ENCODE data around the gene RADIL.

Gene RADIL

DNA sequence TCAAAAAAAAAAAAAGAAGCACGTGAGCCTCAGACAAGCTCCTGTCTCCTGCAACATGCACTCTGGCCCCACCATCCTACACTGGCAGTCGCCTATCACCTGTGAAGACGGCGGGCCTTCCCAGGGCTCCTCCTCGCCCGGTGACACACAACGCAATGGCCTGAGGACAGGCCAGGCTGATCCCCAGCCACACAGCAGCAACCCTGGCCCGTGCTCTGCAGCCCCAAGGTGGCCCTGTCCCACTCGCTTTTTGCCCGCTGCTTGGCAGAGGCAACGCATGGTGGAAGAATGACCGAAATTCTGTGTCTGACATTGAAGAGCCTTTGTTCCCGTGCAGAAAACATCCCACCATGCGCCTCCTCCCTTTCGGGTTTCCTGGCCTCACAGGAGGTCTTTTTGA lies 8.1 kb downstream of the RADIL start:
- H3K4me3 ChIP-seq (replicated peaks in 1 of 2; ENCODE audit: low read depth in 2 of 2, low read length in 2 of 2) = no peak overlapping the region
- TF ChIP-seq, protein P1, sequence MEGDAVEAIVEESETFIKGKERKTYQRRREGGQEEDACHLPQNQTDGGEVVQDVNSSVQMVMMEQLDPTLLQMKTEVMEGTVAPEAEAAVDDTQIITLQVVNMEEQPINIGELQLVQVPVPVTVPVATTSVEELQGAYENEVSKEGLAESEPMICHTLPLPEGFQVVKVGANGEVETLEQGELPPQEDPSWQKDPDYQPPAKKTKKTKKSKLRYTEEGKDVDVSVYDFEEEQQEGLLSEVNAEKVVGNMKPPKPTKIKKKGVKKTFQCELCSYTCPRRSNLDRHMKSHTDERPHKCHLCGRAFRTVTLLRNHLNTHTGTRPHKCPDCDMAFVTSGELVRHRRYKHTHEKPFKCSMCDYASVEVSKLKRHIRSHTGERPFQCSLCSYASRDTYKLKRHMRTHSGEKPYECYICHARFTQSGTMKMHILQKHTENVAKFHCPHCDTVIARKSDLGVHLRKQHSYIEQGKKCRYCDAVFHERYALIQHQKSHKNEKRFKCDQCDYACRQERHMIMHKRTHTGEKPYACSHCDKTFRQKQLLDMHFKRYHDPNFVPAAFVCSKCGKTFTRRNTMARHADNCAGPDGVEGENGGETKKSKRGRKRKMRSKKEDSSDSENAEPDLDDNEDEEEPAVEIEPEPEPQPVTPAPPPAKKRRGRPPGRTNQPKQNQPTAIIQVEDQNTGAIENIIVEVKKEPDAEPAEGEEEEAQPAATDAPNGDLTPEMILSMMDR (IDR thresholded peaks at IDR 0.05; ENCODE audit: low read depth, low read length) = no peak
- no peak for DNase-seq (ENCODE audit: low read depth in 2 of 2)

DNA sequence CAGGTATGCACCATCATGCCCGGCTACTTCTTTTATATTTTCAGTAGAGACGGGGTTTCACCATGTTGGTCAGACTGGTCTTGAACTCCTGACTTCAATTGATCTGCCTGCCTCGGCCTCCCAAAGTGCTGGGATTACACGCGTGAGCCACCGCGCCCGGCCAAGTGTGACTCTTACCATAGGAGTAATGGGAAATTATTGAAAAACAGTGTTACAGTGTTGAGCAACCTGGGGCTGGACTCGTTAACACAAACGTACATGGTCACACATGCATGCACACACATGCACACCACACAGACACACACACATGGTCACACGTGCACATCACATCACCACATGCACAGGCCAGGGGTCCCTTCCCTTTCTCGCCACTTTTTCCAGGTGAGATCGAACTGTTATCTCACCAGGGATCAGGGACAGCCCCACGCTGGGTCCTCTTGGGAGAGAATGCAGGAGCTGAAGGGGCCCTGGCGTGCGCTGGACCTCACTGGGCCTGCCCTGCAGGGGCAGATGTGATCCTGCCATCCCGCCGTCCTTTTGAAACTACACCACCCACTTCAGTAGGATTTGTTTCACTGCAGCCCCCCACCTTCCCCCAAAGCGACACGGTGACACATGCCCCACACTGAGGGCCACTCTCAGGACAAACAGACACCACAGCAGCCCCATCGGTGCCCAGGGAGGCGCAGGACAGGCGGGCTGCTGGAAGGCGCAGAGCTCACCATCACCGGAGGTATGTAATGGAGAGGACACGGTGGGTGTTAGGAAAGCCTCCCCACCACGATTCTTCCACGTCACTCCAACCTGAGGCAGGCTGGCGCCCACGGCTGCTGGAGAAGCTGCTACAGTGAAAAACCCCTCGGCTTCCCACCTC lies 10.2 kb downstream of the RADIL start:
- TF ChIP-seq, protein P1 (IDR thresholded peaks at IDR 0.05; ENCODE audit: low read depth, low read length) = no peak
- no peak for DNase-seq (ENCODE audit: low read depth in 2 of 2)
- no peak overlapping the region for H3K4me3 ChIP-seq (replicated peaks in 1 of 2; ENCODE audit: low read depth in 2 of 2, low read length in 2 of 2)

DNA sequence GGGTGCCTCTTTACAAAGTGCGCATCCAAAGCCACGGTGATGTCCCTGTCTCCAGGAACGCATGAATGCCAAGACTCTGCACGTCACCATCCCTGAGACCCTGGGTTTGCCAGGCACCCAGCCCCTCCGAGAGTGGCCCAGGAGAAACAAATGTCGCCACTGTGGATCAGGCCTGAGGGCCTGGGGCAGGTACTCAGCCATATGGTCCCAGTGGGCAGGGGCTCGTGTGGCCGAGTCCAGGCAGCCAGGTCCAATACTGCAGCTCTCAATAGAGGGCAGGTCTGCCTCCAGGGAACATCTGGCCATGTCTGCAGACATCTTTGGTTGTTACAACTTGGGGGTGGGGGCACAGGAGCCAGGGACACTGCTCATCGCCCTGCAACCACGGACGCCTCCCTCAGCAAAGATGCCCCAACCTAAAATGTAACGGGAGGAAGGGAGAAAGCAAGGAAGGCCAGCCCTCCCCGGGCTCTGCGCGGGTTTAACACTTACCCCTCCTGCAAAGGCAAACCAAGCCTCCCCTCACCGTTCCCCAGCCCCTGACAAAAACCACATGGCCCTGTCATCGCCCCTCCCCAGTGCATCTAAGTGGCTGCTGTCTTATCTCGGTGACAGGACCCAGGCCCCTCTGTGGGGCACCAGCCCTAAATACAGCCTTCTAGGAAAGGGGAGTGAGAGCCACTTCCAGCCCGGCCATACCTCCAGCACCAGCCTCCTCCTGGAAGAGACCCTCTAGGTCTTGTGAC lies 11.4 kb downstream of the RADIL start:
- peak in 1 of 2 donors; percentile 8 for DNase-seq (ENCODE audit: low read depth in 2 of 2)
- H3K4me3 ChIP-seq (replicated peaks in 1 of 2; ENCODE audit: low read depth in 2 of 2, low read length in 2 of 2) = no peak overlapping the region
- TF ChIP-seq, protein P1 (IDR thresholded peaks at IDR 0.05; ENCODE audit: low read depth, low read length) = no peak

DNA sequence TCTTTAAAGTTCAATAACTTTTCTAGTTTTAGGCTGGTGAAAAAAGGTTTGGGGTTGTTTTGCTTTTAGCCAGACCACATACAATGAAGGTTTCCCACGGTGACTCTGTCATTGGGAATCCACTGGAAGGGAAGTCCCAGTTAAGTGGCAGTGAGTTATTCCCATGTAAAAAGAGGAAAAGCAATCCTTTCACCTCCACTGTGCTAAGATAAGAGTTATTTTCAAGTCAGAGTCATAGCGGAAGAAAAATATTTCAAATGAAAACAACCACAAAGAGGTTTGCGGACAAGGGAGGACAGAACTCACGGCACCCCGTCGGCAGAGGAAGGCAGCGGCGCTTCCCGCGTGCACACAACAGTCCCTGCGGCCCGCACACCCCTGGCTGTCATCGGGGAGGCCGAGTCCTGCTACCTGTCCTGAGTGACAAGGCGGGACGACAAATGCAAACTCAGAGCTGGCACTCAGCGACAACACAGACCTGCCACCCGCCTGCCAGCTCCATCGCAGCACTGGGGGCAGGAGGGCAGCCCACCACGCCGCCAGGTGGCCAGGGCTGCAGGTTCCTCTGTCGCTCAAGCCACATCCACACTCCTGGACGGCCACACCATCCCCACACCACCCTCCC lies 12.3 kb downstream of the RADIL start:
- peak in 1 of 2 donors; percentile 36 for DNase-seq (ENCODE audit: low read depth in 2 of 2)
- H3K4me3 ChIP-seq (replicated peaks in 1 of 2; ENCODE audit: low read depth in 2 of 2, low read length in 2 of 2) = no peak overlapping the region
- TF ChIP-seq, protein P1 (IDR thresholded peaks at IDR 0.05; ENCODE audit: low read depth, low read length) = no peak

DNA sequence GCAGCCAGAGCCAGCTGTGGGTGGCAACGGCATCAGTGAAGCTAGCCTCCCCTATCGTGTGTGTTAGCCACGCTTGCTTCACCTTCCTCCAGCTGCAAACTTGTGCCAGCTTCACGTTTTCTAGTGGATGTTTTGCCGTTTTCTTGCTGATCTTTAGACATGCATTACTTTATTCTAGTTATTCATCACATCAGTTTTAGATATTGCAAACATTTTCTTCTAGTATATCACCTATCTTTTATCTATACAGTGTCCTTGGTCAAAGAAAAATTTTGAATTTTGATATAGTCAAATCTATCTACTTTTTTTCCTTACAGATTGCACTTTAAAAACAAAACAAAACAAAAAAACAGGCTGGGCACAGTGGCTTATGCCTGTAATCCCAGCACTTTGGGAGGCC lies 15.0 kb downstream of the RADIL start:
- no peak for DNase-seq (ENCODE audit: low read depth in 2 of 2)
- TF ChIP-seq, protein P1 (IDR thresholded peaks at IDR 0.05; ENCODE audit: low read depth, low read length) = no peak
- no peak overlapping the region for H3K4me3 ChIP-seq (replicated peaks in 1 of 2; ENCODE audit: low read depth in 2 of 2, low read length in 2 of 2)

DNA sequence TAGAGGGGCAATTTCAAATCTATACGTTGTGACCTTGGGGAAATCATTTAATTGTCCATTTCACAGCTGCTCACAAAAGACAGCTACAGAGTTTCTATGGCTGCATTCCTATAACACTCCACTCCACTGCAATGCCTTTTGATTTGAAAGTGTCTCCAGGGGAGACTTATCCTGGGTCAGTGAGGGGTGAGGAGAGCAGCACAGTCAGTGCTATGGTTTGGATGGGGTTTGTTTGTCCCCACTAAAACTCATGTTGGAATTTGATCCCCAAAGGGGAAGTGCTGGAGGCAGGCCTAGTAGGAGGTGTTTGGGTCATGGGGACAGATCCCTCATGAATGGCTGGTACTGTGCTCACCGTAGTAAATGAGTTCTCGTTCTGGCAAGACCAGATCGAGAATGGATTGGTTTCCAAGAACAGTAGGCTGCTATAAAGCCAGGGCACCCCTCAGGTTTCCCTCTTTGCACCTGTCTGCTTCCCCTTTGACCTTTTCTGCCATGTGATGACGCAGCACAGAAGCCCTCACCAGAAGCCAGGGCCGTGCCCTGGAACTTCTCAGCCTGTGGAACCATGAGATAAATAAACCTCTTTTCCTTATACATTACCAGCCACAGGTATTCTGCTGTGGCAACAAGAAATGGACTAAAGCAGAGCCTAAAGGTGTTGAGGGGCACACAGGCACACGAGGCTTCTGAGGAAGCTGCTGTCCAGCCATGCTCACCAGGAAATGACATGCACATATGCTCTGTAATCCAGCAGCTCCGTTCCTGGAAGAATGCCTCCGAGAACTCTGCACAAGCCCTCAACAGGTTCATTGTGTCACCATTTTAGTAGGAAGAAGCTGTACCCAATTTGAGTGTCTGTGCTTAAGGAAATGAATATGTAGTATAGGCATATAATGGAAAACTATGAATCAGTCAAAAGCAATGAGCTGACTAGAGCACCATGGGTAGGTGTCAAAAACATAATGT lies 16.7 kb downstream of the RADIL start:
- TF ChIP-seq, protein P1 (IDR thresholded peaks at IDR 0.05; ENCODE audit: low read depth, low read length) = no peak
- DNase-seq (ENCODE audit: low read depth in 2 of 2) = no peak
- H3K4me3 ChIP-seq (replicated peaks in 1 of 2; ENCODE audit: low read depth in 2 of 2, low read length in 2 of 2) = no peak overlapping the region

Measured in cardiac fibroblast (primary cell).